Testis (tissue), 2 donors: ENCODE results near the gene GPRASP1.

Source experiments
- POLR2A ChIP-seq: fragments of 450-650 bp; IDR thresholded peaks from one replicate; pipeline ENCODE4 v1.6.1; 2017; ENCODE audit warnings: antibody characterized with exemption, mild to moderate bottlenecking, moderate library complexity
- TF ChIP-seq, protein P1 (sequence below), 3 experiments: fragments of 450-650 bp in 2 of 3; fragments of 200-600 bp in 1 of 3; sonication (generic) in 1 of 3; IDR thresholded peaks; one replicate each; pipeline ENCODE4 v1.5.1; 2016 to 2019; ENCODE audit warnings: antibody characterized with exemption in 3 of 3, mild to moderate bottlenecking in 2 of 3, moderate library complexity in 1 of 3

DNA sequence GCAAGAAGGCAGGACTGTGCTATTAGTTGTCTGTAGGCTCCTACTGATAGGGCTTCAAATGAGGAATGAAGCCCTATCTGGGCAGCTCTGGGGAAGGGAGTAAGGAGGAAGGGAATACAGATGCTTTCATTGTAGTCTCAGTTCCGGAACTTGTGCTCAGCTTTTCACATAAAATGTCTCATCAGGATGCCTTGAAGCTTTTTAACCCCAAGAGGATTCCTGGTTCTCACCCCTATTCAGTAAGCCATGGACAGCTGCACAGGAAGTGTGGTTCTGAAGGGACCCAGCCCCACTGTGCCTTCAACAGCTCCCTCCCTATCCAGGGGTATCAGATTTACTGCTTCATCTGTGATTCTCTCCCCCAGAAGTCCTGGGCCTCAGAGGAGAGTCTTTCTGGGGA lies 47.0 kb upstream of the GPRASP1 start:
- no peak for TF ChIP-seq POLR2A
- TF ChIP-seq, protein P1, sequence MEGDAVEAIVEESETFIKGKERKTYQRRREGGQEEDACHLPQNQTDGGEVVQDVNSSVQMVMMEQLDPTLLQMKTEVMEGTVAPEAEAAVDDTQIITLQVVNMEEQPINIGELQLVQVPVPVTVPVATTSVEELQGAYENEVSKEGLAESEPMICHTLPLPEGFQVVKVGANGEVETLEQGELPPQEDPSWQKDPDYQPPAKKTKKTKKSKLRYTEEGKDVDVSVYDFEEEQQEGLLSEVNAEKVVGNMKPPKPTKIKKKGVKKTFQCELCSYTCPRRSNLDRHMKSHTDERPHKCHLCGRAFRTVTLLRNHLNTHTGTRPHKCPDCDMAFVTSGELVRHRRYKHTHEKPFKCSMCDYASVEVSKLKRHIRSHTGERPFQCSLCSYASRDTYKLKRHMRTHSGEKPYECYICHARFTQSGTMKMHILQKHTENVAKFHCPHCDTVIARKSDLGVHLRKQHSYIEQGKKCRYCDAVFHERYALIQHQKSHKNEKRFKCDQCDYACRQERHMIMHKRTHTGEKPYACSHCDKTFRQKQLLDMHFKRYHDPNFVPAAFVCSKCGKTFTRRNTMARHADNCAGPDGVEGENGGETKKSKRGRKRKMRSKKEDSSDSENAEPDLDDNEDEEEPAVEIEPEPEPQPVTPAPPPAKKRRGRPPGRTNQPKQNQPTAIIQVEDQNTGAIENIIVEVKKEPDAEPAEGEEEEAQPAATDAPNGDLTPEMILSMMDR (IDR thresholded peaks at IDR 0.05) = no peak
